ENCODE results near the gene ZNF598. TPM values are rescaled to one million over a fixed set of nuclear protein-coding genes. Genes with fewer than 3 reads are reported as not detected.

ZNF598 gene
- total and polyA plus RNA-seq, 2 of the 13 experiments (the other 11 are each of a cell fraction or from before 2014, with no cell fraction given), result 13.5 to 14.2 TPM

DNA sequence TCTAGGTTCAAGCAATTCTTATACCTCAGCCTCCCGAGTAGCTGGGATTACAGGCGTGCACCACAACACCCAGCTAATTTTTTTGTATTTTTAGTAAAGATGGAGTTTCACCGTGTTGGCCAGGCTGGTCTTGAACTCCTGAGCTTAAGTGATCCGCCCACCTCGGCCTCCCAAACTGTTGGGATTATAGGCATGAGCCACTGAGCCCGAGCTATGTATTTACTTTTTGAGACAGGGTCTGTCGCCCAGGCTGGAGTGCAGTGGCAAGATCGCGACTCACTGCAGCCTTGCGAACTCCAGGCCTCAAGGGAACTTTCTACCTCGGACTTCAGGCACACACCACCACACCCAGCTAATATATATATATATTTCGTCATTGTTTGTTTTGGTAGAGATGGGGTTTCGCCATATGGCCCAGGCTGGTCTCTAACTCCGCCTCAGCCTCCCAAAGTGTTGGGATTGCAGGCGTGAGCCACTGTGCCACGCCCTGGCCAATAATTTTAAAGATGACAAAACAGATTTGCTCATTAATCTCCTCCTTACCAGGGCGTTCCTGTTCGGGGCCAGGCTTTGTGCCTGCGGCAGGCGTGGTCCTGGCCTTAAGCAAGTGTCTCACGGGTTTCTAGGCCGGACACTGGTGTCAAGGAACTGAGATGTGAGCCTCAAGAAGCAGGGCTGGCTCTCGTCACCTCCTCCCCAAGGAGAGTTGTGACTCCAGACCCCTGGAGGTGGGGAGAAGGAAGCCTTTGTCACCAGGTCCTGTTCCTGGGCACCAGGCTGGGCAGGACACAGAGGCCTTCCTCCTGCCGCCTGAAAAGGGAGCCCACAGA lies 5.7 kb upstream of the ZNF598 start (continued):
- TF ChIP-seq, protein P1, sequence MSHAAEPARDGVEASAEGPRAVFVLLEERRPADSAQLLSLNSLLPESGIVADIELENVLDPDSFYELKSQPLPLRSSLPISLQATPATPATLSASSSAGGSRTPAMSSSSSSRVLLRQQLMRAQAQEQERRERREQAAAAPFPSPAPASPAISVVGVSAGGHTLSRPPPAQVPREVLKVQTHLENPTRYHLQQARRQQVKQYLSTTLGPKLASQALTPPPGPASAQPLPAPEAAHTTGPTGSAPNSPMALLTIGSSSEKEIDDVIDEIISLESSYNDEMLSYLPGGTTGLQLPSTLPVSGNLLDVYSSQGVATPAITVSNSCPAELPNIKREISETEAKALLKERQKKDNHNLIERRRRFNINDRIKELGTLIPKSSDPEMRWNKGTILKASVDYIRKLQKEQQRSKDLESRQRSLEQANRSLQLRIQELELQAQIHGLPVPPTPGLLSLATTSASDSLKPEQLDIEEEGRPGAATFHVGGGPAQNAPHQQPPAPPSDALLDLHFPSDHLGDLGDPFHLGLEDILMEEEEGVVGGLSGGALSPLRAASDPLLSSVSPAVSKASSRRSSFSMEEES (CRISPR knock-in tag; IDR thresholded peaks at IDR 0.05), result no peak
- TF ChIP-seq NFAT5 (CRISPR knock-in tag; IDR thresholded peaks at IDR 0.05) (no peak), ZNF550 (CRISPR knock-in tag; IDR thresholded peaks at IDR 0.05; ENCODE audit: borderline replicate concordance) (no peak), MLLT10 (CRISPR knock-in tag; IDR thresholded peaks at IDR 0.05) (no peak), SIN3A (IDR thresholded peaks at IDR 0.05; ENCODE audit: borderline replicate concordance, low read depth, low read length) (no peak), ZNF251 (CRISPR knock-in tag; IDR thresholded peaks at IDR 0.05) (no peak), CHD4 (IDR thresholded peaks at IDR 0.05; ENCODE audit: borderline replicate concordance, low read length) (no peak), CCDC6 (CRISPR knock-in tag; IDR thresholded peaks at IDR 0.05) (no peak), ZNF382 (CRISPR knock-in tag; IDR thresholded peaks at IDR 0.05; ENCODE audit: borderline replicate concordance) (no peak), ZNF589 (CRISPR knock-in tag; conservative IDR thresholded peaks at IDR 0.05) (no peak), SRF (IDR thresholded peaks at IDR 0.05; ENCODE audit: low read depth, low read length) (no peak), THAP11 (CRISPR knock-in tag; IDR thresholded peaks at IDR 0.05) (peak; percentile 50), ZNF776 (CRISPR knock-in tag; IDR thresholded peaks at IDR 0.05) (no peak), DNMT3B (CRISPR knock-in tag; conservative IDR thresholded peaks at IDR 0.05) (no peak)
- TF ChIP-seq, protein P2, sequence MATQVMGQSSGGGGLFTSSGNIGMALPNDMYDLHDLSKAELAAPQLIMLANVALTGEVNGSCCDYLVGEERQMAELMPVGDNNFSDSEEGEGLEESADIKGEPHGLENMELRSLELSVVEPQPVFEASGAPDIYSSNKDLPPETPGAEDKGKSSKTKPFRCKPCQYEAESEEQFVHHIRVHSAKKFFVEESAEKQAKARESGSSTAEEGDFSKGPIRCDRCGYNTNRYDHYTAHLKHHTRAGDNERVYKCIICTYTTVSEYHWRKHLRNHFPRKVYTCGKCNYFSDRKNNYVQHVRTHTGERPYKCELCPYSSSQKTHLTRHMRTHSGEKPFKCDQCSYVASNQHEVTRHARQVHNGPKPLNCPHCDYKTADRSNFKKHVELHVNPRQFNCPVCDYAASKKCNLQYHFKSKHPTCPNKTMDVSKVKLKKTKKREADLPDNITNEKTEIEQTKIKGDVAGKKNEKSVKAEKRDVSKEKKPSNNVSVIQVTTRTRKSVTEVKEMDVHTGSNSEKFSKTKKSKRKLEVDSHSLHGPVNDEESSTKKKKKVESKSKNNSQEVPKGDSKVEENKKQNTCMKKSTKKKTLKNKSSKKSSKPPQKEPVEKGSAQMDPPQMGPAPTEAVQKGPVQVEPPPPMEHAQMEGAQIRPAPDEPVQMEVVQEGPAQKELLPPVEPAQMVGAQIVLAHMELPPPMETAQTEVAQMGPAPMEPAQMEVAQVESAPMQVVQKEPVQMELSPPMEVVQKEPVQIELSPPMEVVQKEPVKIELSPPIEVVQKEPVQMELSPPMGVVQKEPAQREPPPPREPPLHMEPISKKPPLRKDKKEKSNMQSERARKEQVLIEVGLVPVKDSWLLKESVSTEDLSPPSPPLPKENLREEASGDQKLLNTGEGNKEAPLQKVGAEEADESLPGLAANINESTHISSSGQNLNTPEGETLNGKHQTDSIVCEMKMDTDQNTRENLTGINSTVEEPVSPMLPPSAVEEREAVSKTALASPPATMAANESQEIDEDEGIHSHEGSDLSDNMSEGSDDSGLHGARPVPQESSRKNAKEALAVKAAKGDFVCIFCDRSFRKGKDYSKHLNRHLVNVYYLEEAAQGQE (IDR thresholded peaks at IDR 0.05; ENCODE audit: borderline replicate concordance in 1 of 2, low read depth in 1 of 2, low read length in 2 of 2), result no peak
- TF ChIP-seq, protein P3, sequence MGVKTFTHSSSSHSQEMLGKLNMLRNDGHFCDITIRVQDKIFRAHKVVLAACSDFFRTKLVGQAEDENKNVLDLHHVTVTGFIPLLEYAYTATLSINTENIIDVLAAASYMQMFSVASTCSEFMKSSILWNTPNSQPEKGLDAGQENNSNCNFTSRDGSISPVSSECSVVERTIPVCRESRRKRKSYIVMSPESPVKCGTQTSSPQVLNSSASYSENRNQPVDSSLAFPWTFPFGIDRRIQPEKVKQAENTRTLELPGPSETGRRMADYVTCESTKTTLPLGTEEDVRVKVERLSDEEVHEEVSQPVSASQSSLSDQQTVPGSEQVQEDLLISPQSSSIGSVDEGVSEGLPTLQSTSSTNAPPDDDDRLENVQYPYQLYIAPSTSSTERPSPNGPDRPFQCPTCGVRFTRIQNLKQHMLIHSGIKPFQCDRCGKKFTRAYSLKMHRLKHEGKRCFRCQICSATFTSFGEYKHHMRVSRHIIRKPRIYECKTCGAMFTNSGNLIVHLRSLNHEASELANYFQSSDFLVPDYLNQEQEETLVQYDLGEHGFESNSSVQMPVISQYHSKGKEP (CRISPR knock-in tag; IDR thresholded peaks at IDR 0.05), result no peak

All from HepG2 (cell line).